ENCODE results near the gene PNLIPRP1. TPM values are rescaled to one million over a fixed set of nuclear protein-coding genes. Genes with fewer than 3 reads are reported as not detected.

Gene PNLIPRP1
- total RNA-seq, 1 donor from 2014 or later: not detected

- H3K4me3 ChIP-seq (ENCODE audit: low read depth, low read length): no peak overlapping the region
- DNase-seq (ENCODE audit: low read depth) (no peak), FAIRE-seq (no peak)
- TF ChIP-seq, protein P1, sequence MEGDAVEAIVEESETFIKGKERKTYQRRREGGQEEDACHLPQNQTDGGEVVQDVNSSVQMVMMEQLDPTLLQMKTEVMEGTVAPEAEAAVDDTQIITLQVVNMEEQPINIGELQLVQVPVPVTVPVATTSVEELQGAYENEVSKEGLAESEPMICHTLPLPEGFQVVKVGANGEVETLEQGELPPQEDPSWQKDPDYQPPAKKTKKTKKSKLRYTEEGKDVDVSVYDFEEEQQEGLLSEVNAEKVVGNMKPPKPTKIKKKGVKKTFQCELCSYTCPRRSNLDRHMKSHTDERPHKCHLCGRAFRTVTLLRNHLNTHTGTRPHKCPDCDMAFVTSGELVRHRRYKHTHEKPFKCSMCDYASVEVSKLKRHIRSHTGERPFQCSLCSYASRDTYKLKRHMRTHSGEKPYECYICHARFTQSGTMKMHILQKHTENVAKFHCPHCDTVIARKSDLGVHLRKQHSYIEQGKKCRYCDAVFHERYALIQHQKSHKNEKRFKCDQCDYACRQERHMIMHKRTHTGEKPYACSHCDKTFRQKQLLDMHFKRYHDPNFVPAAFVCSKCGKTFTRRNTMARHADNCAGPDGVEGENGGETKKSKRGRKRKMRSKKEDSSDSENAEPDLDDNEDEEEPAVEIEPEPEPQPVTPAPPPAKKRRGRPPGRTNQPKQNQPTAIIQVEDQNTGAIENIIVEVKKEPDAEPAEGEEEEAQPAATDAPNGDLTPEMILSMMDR (IDR thresholded peaks at IDR 0.05; ENCODE audit: insufficient read depth, low read length, severe bottlenecking): no peak
- H3K36me3 ChIP-seq (ENCODE audit: control insufficient read depth, insufficient read depth, low read length): no peaks in the 10 kb centered on the region
- no peaks in the 10 kb centered on the region for H3K27me3 ChIP-seq (ENCODE audit: control insufficient read depth, insufficient read depth, low read length)
Observed at GRCh38 chr10:116602648-116603400, 12.1 kb downstream of the PNLIPRP1 start.

DNA sequence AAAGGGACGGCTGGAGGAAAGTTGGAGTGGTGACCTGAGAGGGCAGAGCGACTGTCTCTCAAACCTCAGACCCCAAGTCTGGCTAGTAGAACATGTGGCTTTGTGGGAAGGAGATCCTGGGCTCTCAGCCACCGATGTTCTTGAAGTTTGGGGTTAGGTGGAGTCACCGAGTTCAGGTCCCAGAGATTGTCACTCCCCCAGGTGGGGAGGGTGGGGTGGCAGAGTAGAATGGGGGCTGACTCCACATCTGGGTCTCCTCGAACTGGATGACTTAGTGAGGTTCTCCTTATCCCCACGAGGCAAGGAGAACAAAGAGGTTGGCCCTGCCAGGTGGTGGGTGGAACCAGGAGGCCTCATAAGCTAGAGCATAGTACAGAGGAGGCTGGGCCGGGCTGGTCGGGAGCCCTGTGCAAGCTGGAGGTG, 15.3 kb downstream of the PNLIPRP1 start:
- Histone ChIP-seq H3K4me3 (ENCODE audit: low read depth, low read length) (no peak overlapping the region), H3K27me3 (ENCODE audit: control insufficient read depth, insufficient read depth, low read length) (peaks cover 2% of the 10 kb centered on the region), H3K36me3 (ENCODE audit: control insufficient read depth, insufficient read depth, low read length) (no peaks in the 10 kb centered on the region)
- DNase-seq (ENCODE audit: low read depth) (no peak), FAIRE-seq (no peak)
- TF ChIP-seq, protein P1 (IDR thresholded peaks at IDR 0.05; ENCODE audit: insufficient read depth, low read length, severe bottlenecking): no peak

DNA sequence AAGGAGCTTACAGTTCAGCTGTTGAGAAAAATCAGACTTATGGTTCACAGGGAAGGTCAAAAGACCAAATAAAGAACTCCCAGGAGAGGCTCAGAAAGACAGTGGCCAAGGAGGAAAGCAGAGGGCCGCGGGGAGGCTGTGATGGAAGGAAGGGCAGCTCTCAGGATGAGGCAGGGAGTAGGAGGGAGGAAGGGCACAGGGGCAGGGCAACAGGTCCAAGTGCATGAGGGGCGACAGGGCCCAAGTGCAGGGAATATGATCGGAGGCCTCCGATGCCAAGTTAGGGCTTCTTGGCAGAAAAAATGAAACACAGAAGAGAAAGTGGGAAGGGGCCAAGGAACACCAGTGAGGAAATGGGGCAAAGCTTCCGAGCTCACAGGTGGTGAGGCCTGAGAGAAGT, 16.6 kb downstream of the PNLIPRP1 start:
- TF ChIP-seq, protein P1 (IDR thresholded peaks at IDR 0.05; ENCODE audit: insufficient read depth, low read length, severe bottlenecking): no peak
- no peak for FAIRE-seq
- H3K36me3 ChIP-seq (ENCODE audit: control insufficient read depth, insufficient read depth, low read length): no peaks in the 10 kb centered on the region
- peaks cover 2% of the 10 kb centered on the region for H3K27me3 ChIP-seq (ENCODE audit: control insufficient read depth, insufficient read depth, low read length)
- DNase-seq (ENCODE audit: low read depth): no peak
- H3K4me3 ChIP-seq (ENCODE audit: low read depth, low read length): no peak overlapping the region

DNA sequence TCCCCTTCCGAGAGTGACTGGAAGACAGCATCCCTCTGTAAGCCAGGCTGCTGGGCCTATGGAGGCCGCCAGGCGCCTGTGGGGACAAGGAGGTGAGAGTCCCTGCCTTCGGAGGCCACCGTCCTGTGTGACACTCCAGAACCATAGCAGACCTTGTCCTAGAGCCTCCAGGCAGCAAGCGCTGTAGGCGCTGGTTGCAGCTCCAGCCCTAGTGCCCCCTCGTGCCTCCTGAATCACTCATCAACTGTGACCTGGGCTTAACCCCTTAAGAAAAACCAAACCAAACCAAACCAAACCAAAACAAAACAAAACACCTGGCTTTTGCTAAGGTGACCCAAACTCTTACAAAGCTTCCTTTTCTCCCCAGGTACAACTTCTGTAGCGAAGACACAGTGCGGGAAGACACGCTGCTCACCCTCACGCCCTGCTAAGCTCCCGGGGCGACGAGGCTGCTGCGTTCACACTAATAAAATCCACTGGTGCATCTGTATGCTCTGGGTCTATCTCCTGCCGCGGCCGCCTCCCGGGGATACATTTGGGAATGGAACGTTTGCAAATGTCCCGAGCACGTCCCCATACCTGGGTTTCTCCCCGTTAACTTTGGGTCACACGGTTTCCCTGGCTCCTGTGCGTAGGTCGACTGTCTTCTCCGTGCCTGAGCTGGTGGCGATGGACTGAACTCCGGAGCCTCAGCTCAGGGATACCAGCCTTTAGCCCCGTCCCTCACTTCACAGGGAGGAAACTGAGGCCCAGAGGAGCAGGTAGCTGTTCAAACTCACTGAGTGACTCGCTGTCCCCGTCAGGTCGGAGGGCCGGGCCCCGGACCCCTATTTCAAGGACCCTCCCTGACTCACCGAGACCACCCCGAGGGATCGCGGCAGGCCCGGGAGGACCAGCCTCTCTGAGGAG, 18.2 kb downstream of the PNLIPRP1 start:
- Histone ChIP-seq H3K36me3 (ENCODE audit: control insufficient read depth, insufficient read depth, low read length) (no peaks in the 10 kb centered on the region), H3K27me3 (ENCODE audit: control insufficient read depth, insufficient read depth, low read length) (peaks cover 2% of the 10 kb centered on the region), H3K4me3 (ENCODE audit: low read depth, low read length) (peak overlapping the region; percentile 6)
- TF ChIP-seq, protein P1 (IDR thresholded peaks at IDR 0.05; ENCODE audit: insufficient read depth, low read length, severe bottlenecking): no peak
- no peak for FAIRE-seq
- DNase-seq (ENCODE audit: low read depth): no peak

- peaks cover 2% of the 10 kb centered on the region for H3K27me3 ChIP-seq (ENCODE audit: control insufficient read depth, insufficient read depth, low read length)
- TF ChIP-seq, protein P1 (IDR thresholded peaks at IDR 0.05; ENCODE audit: insufficient read depth, low read length, severe bottlenecking): no peak
- H3K36me3 ChIP-seq (ENCODE audit: control insufficient read depth, insufficient read depth, low read length): no peaks in the 10 kb centered on the region
- FAIRE-seq: peak; percentile 18
- H3K4me3 ChIP-seq (ENCODE audit: low read depth, low read length): no peak overlapping the region
- DNase-seq (ENCODE audit: low read depth): no peak
Observed at GRCh38 chr10:116610443-116611152, 19.8 kb downstream of the PNLIPRP1 start.
